Tibial nerve (tissue), 4 donors: ENCODE measurements around the gene CSAD. TPM values are rescaled to one million over a fixed set of nuclear protein-coding genes. Genes with fewer than 3 reads are reported as not detected.

Experiments
- DNase-seq, 2 donors: peaks; one replicate each; pipeline ENCODE4 v3.0.0-alpha.2; 2019; ENCODE audit warnings: low spot score in 2 of 2
- H3K27ac ChIP-seq, 4 donors: fragments of 200-600 bp; sonication (generic) in 3 of 4; one replicate each; pipeline ENCODE4 v1.5.1; 2017 to 2019; ENCODE audit warnings: mild to moderate bottlenecking in 1 of 4
- H3K27me3 ChIP-seq, 2 donors: fragments of 200-600 bp; sonication (generic) in 1 of 2; one replicate each; pipeline versions ENCODE4 v1.5.1 to v1.6.0; 2017 to 2019
- H3K36me3 ChIP-seq, 3 donors: fragments of 200-600 bp; sonication (generic); one replicate each; pipeline ENCODE4 v1.5.1; 2018 to 2019
- H3K4me1 ChIP-seq, 4 donors: fragments of 200-600 bp; sonication (generic) in 3 of 4; one replicate each; pipeline ENCODE4 v1.5.1; 2017 to 2019
- H3K4me3 ChIP-seq, 4 donors: fragments of 200-600 bp; sonication (generic) in 3 of 4; one replicate each; pipeline ENCODE4 v1.5.1; 2017 to 2019; ENCODE audit warnings: mild to moderate bottlenecking in 1 of 4, moderate library complexity in 1 of 4
- H3K9me3 ChIP-seq, 4 donors: fragments of 200-600 bp; sonication (generic) in 3 of 4; one replicate each; pipeline ENCODE4 v1.5.1; 2017 to 2019
- CTCF ChIP-seq, 5 experiments: fragments of 200-600 bp in 3 of 5; fragments of 450-650 bp in 2 of 5; sonication (generic) in 3 of 5; IDR thresholded peaks; one replicate each; pipeline ENCODE4 v1.5.1; 2016 to 2019; ENCODE audit warnings: antibody characterized with exemption in 5 of 5, mild to moderate bottlenecking in 3 of 5, moderate library complexity in 2 of 5
- EP300 ChIP-seq, 2 donors: sonication (generic); formaldehyde crosslinking; IDR thresholded peaks; one replicate each; pipeline ENCODE4 v1.6.1; 2017; ENCODE audit warnings: antibody characterized with exemption in 2 of 2, mild to moderate bottlenecking in 1 of 2
- POLR2A ChIP-seq, 2 donors: fragments of 450-650 bp; IDR thresholded peaks; one replicate each; pipeline ENCODE4 v1.6.1; 2017; ENCODE audit warnings: antibody characterized with exemption in 2 of 2, mild to moderate bottlenecking in 2 of 2, moderate library complexity in 2 of 2
- WGBS, 2 donors: methylation state at CpG; one replicate each; pipeline ENCODE4 v1.1.5; 2018; 5-methylcytosine and 5-hydroxymethylcytosine counted together
- total RNA-seq, 4 donors: library from RNA; depleted of rRNA; stranded (reverse); fragments of >200 nt; gene quantifications; one replicate each; pipeline ENCODE4 v1.1.0, GENCODE V29; 2016

Gene CSAD
- total RNA-seq, 4 donors from 2014 or later, result 52.4 to 90.6 (median 78.7) TPM

DNA sequence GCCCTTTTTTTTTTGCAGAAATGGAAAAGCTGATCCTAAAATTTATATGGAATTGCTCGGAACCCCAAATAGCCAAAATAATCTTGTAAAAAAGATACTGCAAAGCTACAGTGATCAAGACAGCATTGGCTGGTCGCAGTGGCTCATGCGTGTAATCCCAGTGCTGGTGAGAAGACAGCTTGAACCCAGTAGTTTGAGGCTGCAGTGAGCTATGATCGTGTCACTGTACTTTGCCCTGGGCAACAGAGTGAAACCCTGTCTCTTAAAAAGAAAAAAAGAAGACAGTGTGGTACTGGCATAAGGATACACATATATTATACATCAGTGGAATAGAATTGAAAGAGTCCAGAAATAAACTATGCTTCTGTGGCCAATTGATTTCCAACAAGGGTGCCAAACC lies 20.9 kb upstream of the CSAD start:
- 86 to 88% methylated on average over 4 of the region's 4 CpGs for WGBS, 2 donors
- Histone ChIP-seq H3K27ac (no peak overlapping the region), H3K9me3 (no peaks in the 10 kb centered on the region), H3K4me3 (no peak overlapping the region), H3K36me3 (no peaks in the 10 kb centered on the region), H3K27me3 (no peaks in the 10 kb centered on the region), H3K4me1 (peaks cover 0 to 30% (median 18%) of the 10 kb centered on the region in 4 donors)
- no peak for DNase-seq
- no peak for TF ChIP-seq EP300 (IDR thresholded peaks at IDR 0.05)
- no peak for TF ChIP-seq POLR2A (IDR thresholded peaks at IDR 0.05)
- TF ChIP-seq CTCF (IDR thresholded peaks at IDR 0.05), result no peak

DNA sequence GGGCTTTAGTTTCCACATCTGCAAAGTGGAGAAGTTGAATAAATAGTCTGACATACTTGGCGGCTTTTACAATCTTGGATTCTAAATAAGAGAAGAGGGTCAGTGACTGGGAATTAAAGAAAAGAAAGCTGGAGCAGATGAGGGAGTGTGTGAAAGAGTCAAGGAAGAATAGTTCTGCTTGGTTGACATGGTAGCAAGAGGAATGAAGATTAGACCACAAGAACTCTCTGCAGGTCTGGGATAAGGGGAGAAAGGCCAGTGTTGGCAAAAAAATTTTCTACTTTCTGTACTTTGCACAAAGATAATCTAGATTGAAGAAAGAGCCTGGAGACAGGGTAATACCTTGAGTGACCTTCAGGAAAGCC lies 20.4 kb upstream of the CSAD start:
- H3K4me1 ChIP-seq, result peaks cover 0 to 25% (median 16%) of the 10 kb centered on the region in 4 donors
- no peak for DNase-seq
- TF ChIP-seq CTCF (IDR thresholded peaks at IDR 0.05) (no peak), POLR2A (IDR thresholded peaks at IDR 0.05) (no peak), EP300 (IDR thresholded peaks at IDR 0.05) (no peak)
- no peaks in the 10 kb centered on the region for H3K36me3 ChIP-seq
- H3K4me3 ChIP-seq, result no peak overlapping the region
- no peak overlapping the region for H3K27ac ChIP-seq
- H3K27me3 ChIP-seq, result no peaks in the 10 kb centered on the region
- H3K9me3 ChIP-seq, result no peaks in the 10 kb centered on the region
- WGBS, 2 donors, result 52 to 69% methylated on average over 1 of the region's 1 CpG

DNA sequence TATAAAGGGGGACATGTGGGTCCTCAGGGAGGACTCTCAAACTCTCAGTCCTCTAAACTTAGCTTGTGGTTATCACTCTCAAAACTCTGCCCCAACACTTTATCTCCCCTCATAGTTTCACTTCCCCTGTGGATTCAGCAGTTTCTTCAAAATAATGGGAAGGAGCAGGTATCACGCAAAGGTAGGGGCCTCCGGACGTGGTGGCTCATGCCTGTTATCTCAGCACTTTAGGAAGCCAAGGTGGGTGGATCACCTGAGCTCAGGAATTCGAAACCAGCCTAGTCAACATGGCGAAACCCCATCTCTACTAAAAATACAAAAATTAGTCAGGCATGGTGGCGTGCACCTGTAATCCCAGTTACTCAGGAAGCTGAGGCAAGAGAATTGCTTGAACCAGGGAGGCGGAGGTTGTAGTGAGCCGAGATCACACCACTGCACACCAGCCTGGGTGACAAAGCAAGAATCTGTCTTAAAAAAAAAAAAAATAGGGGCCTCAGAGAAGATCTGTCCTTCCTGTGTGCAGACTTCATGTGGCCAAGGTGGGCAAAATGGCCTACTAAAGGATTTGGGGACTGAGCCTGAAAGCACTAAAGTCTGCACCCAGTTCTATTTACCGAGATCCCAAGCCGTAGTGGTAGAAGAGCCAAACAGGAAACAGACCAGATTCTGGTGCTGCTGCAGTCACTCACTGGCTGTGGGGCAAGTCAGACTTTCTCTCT lies 19.9 kb upstream of the CSAD start:
- Histone ChIP-seq H3K4me1 (peaks cover 0 to 20% (median 14%) of the 10 kb centered on the region in 4 donors), H3K4me3 (no peak overlapping the region), H3K27ac (no peak overlapping the region), H3K9me3 (no peaks in the 10 kb centered on the region), H3K36me3 (no peaks in the 10 kb centered on the region), H3K27me3 (no peaks in the 10 kb centered on the region)
- WGBS, 2 donors, result 69 to 76% methylated on average over 10 of the region's 10 CpGs
- no peak for DNase-seq
- TF ChIP-seq POLR2A (IDR thresholded peaks at IDR 0.05), result no peak
- no peak for TF ChIP-seq EP300 (IDR thresholded peaks at IDR 0.05)

GRCh38 chr12:53200107-53200457 lies 19.4 kb upstream of the CSAD start:
- Histone ChIP-seq H3K9me3 (no peaks in the 10 kb centered on the region), H3K4me1 (peaks cover 0 to 20% (median 13%) of the 10 kb centered on the region in 4 donors), H3K36me3 (no peaks in the 10 kb centered on the region), H3K27ac (no peak overlapping the region), H3K27me3 (no peaks in the 10 kb centered on the region), H3K4me3 (no peak overlapping the region)
- TF ChIP-seq CTCF (IDR thresholded peaks at IDR 0.05) (no peak), EP300 (IDR thresholded peaks at IDR 0.05) (no peak), POLR2A (IDR thresholded peaks at IDR 0.05) (no peak)
- DNase-seq, result no peak
- WGBS, 2 donors, result 94% methylated on average over 2 of the region's 2 CpGs; no CpG with 5 or more reads in 1 of the 2 donors

GRCh38 chr12:53199700-53200099 lies 19.0 kb upstream of the CSAD start:
- WGBS, 2 donors, result 87% methylated on average over 3 of the region's 3 CpGs
- no peak for TF ChIP-seq EP300 (IDR thresholded peaks at IDR 0.05)
- no peak for TF ChIP-seq POLR2A (IDR thresholded peaks at IDR 0.05)
- TF ChIP-seq CTCF (IDR thresholded peaks at IDR 0.05), result no peak
- H3K9me3 ChIP-seq, result no peaks in the 10 kb centered on the region
- peaks cover 0 to 20% (median 13%) of the 10 kb centered on the region in 4 donors for H3K4me1 ChIP-seq
- no peak for DNase-seq
- H3K27ac ChIP-seq, result no peak overlapping the region
- H3K4me3 ChIP-seq, result no peak overlapping the region
- no peaks in the 10 kb centered on the region for H3K36me3 ChIP-seq
- no peaks in the 10 kb centered on the region for H3K27me3 ChIP-seq
